PC-9 (cell line): Measurements from ENCODE around the gene RPS21. TPM values are rescaled to one million over a fixed set of nuclear protein-coding genes. Genes with fewer than 3 reads are reported as not detected.

ENCODE experiments used
- BruUV-seq: library from RNA; stranded (reverse); fragments of 400-500 nt; replicated peaks from 2 replicates; lab custom pipeline; 2021; lab: Mats Ljungman, UMichigan
- CTCF ChIA-PET: fragments of 300-600 bp; sonication (Branson Sonifier 250); formaldehyde crosslinking; loops from one replicate; lab custom pipeline; 2022; ENCODE audit warnings: antibody characterized with exemption; lab: Charles Lee
- POLR2A ChIA-PET: fragments of 300-600 bp; sonication (Branson Sonifier 250); formaldehyde crosslinking; loops from one replicate; lab custom pipeline; 2022; ENCODE audit warnings: antibody characterized with exemption; ENCODE audit not compliant: unreplicated experiment; lab: Charles Lee
- DNase-seq, 2 experiments: peaks; one replicate each; pipeline versions ENCODE4 v3.0.0 to v3.0.0-alpha.2; 2015 to 2022; ENCODE audit warnings: mixed read lengths in 1 of 2
- H2AFZ ChIP-seq: fragments of 200-600 bp; sonication (generic); 2 replicates; pipeline ENCODE4 v1.8.1; 2017; ENCODE audit warnings: antibody characterized with exemption
- H3F3A ChIP-seq: fragments of 200-600 bp; sonication (generic); 2 replicates; pipeline ENCODE4 v1.8.1; 2017; ENCODE audit warnings: antibody characterized with exemption, mild to moderate bottlenecking, low read depth; ENCODE audit not compliant: insufficient read depth
- H3K27ac ChIP-seq: fragments of 200-600 bp; sonication (generic); 2 replicates; pipeline ENCODE4 v1.6.1; 2016; ENCODE audit warnings: mixed run types
- H3K27me3 ChIP-seq: fragments of 200-600 bp; sonication (generic); 2 replicates; pipeline ENCODE4 v1.6.1; 2016; ENCODE audit warnings: low read depth, mixed run types; ENCODE audit not compliant: insufficient read depth
- H3K36me3 ChIP-seq: fragments of 200-600 bp; sonication (generic); 2 replicates; pipeline ENCODE4 v1.6.1; 2016; ENCODE audit warnings: low read depth, mixed run types
- H3K4me1 ChIP-seq: fragments of 200-600 bp; sonication (generic); replicated peaks from 2 replicates; pipeline ENCODE4 v1.6.1; 2016; ENCODE audit warnings: mixed run types; ENCODE audit not compliant: insufficient read depth
- H3K4me2 ChIP-seq: fragments of 200-600 bp; sonication (generic); 2 replicates; pipeline ENCODE4 v1.6.1; 2017; ENCODE audit warnings: mixed run types
- H3K4me3 ChIP-seq: fragments of 200-600 bp; sonication (generic); 2 replicates; pipeline ENCODE4 v1.6.1; 2016; ENCODE audit warnings: mixed run types
- H3K79me2 ChIP-seq: fragments of 200-600 bp; sonication (generic); 2 replicates; pipeline ENCODE4 v1.6.1; 2017; ENCODE audit warnings: low read depth, mixed run types
- H3K9me2 ChIP-seq: fragments of 200-600 bp; sonication (generic); 2 replicates; pipeline ENCODE4 v1.8.1; 2017; ENCODE audit warnings: mild to moderate bottlenecking; ENCODE audit not compliant: insufficient read depth
- H3K9me3 ChIP-seq: fragments of 200-600 bp; sonication (generic); 2 replicates; pipeline ENCODE4 v1.8.1; 2016; ENCODE audit warnings: low read depth; ENCODE audit not compliant: insufficient read depth
- H4K20me1 ChIP-seq: fragments of 200-600 bp; sonication (generic); 2 replicates; pipeline ENCODE4 v1.8.1; 2017; ENCODE audit not compliant: insufficient read depth
- EZH2 ChIP-seq: fragments of 200-600 bp; sonication (generic); IDR thresholded peaks from 2 replicates; pipeline ENCODE4 v1.8.0; 2017; ENCODE audit warnings: antibody characterized with exemption, low read depth
- intact Hi-C: fragments of 100-400 bp; cut with micrococcal nuclease; formaldehyde crosslinking; loops from one replicate; pipeline ENCODE4 v1.10.0; 2022; ENCODE audit not compliant: unreplicated experiment
- total RNA-seq: library from RNA; stranded (reverse); gene quantifications from 2 replicates; pipeline ENCODE4 v1.2.3, GENCODE V29; 2021
- TF ChIP-seq, protein P1 (sequence below): fragments of 200-600 bp; sonication (generic); conservative IDR thresholded peaks from 2 replicates; pipeline ENCODE4 v1.6.1; 2017; ENCODE audit warnings: mixed run types, antibody characterized with exemption, mild to moderate bottlenecking, moderate library complexity

RPS21 gene
- total RNA-seq, 1 experiment from 2014 or later = 2,275 TPM

DNA sequence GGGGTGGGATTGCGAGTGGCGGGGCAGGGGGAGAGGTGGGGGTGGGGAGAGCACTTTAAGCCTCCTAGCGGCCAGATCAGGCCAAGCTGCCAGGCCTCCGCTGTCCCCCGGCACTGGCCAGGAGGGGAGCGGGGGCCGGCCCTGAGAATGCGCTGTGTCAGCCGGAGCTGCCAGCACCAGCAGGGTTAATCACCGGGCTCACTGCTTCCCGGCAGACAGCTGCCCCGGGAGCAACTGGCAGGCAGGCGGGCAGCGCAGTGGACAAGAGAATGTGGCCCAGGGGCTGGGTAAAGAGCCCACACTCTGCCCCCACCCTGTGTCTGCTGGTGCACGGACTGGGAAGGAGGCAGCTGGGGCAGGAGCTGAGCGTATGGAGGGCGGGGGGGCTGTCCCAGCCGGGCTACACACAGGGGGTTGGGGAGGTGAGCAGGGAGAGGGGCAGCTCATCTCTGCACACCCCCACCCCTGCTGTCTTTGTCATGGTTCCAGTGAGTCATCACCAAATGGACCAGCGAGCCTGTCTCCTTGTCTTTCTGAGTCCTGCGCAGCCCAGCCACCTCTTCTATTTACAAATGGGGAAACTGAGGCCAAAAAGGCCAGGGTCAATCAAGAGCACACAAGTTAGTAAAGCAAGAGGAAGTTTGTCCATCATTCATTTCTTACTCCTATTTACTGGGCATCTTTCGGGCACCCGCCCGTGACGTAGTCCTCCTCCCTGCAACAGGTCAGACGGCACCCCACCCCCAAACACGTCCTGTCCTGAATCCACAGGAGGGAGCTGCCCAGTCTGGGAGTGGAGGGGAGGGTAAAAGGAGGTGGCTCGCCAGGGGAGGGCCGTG lies 17.7 kb upstream of the RPS21 start:
- Histone ChIP-seq H3K4me3 (peak overlapping the region; percentile 58; the same call in 1 of the 2 replicates), H3K9me2 (no peaks in the 10 kb centered on the region), H3K4me2 (peak overlapping the region; percentile 99), H3K4me1 (peaks cover 44% of the 10 kb centered on the region), H3K27ac (peak overlapping the region; percentile 35; the same call in 1 of the 2 replicates), H3K36me3 (0 out of 2 replicates have a peak, but pooled peaks cover 5% of the 10 kb centered on the region), H3K79me2 (peaks cover 29% of the 10 kb centered on the region), H3K27me3 (no peaks in the 10 kb centered on the region), H2AFZ (no peak overlapping the region), H3F3A (peaks cover 35% of the 10 kb centered on the region), H4K20me1 (peaks cover 11% of the 10 kb centered on the region; the same call in 1 of the 2 replicates), H3K9me3 (no peaks in the 10 kb centered on the region)
- intact Hi-C loops = loop anchor here (5.0 kb wide), 1 partner anchor 423 kb away; no protein-coding TSS in a partner anchor
- BruUV-seq = no TSS peak
- ChIA-PET CTCF (interaction anchor here (0.6 to 2.2 kb wide), 7 partner anchors 10 to 422 kb away, joined by 3 to 11 read pairs (median 5); partner anchors contain the start of gene RPS21), POLR2A (interaction anchor here (0.6 to 2.1 kb wide), 7 partner anchors 10 to 19 kb away, joined by 4 to 13 read pairs (median 7); no protein-coding TSS in a partner anchor)
- TF ChIP-seq, protein P1, sequence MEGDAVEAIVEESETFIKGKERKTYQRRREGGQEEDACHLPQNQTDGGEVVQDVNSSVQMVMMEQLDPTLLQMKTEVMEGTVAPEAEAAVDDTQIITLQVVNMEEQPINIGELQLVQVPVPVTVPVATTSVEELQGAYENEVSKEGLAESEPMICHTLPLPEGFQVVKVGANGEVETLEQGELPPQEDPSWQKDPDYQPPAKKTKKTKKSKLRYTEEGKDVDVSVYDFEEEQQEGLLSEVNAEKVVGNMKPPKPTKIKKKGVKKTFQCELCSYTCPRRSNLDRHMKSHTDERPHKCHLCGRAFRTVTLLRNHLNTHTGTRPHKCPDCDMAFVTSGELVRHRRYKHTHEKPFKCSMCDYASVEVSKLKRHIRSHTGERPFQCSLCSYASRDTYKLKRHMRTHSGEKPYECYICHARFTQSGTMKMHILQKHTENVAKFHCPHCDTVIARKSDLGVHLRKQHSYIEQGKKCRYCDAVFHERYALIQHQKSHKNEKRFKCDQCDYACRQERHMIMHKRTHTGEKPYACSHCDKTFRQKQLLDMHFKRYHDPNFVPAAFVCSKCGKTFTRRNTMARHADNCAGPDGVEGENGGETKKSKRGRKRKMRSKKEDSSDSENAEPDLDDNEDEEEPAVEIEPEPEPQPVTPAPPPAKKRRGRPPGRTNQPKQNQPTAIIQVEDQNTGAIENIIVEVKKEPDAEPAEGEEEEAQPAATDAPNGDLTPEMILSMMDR = peak; percentile 23; the same call in 1 of the 2 replicates
- no peak for TF ChIP-seq EZH2
- peak; percentile 53 to 79 for DNase-seq

DNA sequence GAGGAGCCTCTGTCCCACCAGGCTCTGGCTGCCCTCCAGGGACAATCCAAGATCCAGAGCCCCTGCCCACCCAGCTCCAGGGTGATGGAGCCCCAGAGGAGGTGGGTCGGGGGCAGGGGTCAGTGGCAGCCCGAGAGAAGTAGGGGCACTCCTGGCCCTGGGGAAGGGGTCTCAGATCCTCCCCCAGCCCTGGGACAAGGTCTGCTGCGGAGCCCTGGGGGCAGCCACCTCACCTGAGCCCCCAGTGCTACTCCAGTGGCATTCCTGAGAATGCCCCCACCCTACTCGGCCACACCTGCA lies 17.1 kb upstream of the RPS21 start:
- DNase-seq = no peak
- ChIA-PET POLR2A (interaction anchor here (0.6 to 2.1 kb wide), 6 partner anchors 11 to 20 kb away, joined by 4 to 13 read pairs (median 6); no protein-coding TSS in a partner anchor), CTCF (interaction anchor here (1.3 to 2.2 kb wide), 2 partner anchors 13 to 20 kb away, joined by 4 to 8 read pairs; no protein-coding TSS in a partner anchor)
- no peaks in the 10 kb centered on the region for H3K9me3 ChIP-seq
- peak overlapping the region; percentile 28; the same call in 1 of the 2 replicates for H3K4me3 ChIP-seq
- H3K4me1 ChIP-seq = peaks cover 43% of the 10 kb centered on the region
- no peaks in the 10 kb centered on the region for H3K27me3 ChIP-seq
- H3K36me3 ChIP-seq = 0 out of 2 replicates have a peak, but pooled peaks cover 3% of the 10 kb centered on the region
- peaks cover 8% of the 10 kb centered on the region; the same call in 1 of the 2 replicates for H4K20me1 ChIP-seq
- peaks cover 24% of the 10 kb centered on the region for H3K79me2 ChIP-seq
- no peak overlapping the region for H2AFZ ChIP-seq
- no TSS peak for BruUV-seq
- intact Hi-C loops = loop anchor here (1.0 to 5.0 kb wide), 2 partner anchors 10 to 423 kb away; no protein-coding TSS in a partner anchor
- H3K4me2 ChIP-seq = peak overlapping the region; percentile 99
- H3K27ac ChIP-seq = peak overlapping the region; percentile 35; the same call in 1 of the 2 replicates
- H3K9me2 ChIP-seq = no peaks in the 10 kb centered on the region
- no peak for TF ChIP-seq EZH2
- TF ChIP-seq, protein P1 = no peak
- peaks cover 35% of the 10 kb centered on the region for H3F3A ChIP-seq

DNA sequence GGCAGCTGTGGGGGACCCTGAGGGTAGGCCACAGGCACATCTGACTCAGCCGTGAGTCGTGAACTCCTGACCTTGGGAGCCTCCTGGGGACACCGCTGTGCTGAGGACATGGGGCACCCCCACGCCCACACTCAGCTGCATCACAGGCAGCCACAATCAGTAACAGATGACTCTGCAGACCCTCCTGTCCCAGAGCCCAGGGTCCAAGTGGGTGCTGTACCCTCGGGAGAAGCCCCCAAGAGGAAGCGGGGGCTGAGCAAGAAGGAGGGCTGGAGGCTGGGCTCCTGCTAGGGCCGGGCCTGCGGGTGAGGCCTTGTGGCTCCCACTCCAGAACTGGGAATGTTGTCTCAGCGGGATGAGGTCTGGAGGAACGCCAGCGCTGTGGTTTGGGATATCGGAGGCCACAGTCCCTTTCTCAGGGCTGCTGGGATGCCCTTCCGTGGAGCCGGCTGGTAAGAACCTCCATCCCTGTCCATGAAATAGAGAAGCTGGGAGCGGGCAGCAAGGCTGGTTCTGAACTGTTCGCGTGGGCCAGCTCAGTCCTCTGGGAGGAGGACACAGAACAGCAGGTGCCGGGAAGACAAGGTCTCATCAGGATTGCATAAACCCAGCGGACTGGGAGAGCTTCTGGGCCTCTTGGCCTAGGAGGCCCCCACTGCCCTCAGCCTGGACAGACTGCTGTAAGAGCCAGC lies 16.6 kb upstream of the RPS21 start:
- Histone ChIP-seq H3K27ac (peak overlapping the region; percentile 35), H3K79me2 (peaks cover 19% of the 10 kb centered on the region), H3F3A (peaks cover 30% of the 10 kb centered on the region), H3K4me3 (peak overlapping the region; percentile 28; the same call in 1 of the 2 replicates), H3K27me3 (no peaks in the 10 kb centered on the region), H3K9me2 (no peaks in the 10 kb centered on the region), H2AFZ (no peak overlapping the region), H4K20me1 (peaks cover 3% of the 10 kb centered on the region; the same call in 1 of the 2 replicates), H3K4me1 (peaks cover 43% of the 10 kb centered on the region), H3K36me3 (no peaks in the 10 kb centered on the region), H3K9me3 (no peaks in the 10 kb centered on the region), H3K4me2 (peak overlapping the region; percentile 99)
- no peak for TF ChIP-seq EZH2
- TF ChIP-seq, protein P1 = no peak
- ChIA-PET CTCF (interaction anchor here (1.3 to 2.2 kb wide), 2 partner anchors 13 to 20 kb away, joined by 4 to 8 read pairs; no protein-coding TSS in a partner anchor), POLR2A (interaction anchor here (0.6 to 2.1 kb wide), 4 partner anchors 10 to 20 kb away, joined by 6 to 13 read pairs (median 8); no protein-coding TSS in a partner anchor)
- intact Hi-C loops = loop anchor here (1.0 kb wide), 1 partner anchor 11 kb away; no protein-coding TSS in a partner anchor
- DNase-seq = peak; percentile 76 to 87
- BruUV-seq = no TSS peak
